Astrocyte (in vitro differentiated cells and primary cell): Measurements from ENCODE around the gene KLF7. TPM values are rescaled to one million over a fixed set of nuclear protein-coding genes. Genes with fewer than 3 reads are reported as not detected.

Source experiments
- DNase-seq: peaks from one replicate; pipeline ENCODE4 v3.0.0-alpha.2; 2010; ENCODE audit warnings: low read depth
- FAIRE-seq: peaks from 2 replicates; lab custom pipeline; 2011; peaks lifted over from hg19 to GRCh38; lab: Jason Lieb, UNC
- H2AFZ ChIP-seq: 2 replicates; pipeline ENCODE4 v1.6.0; 2012; ENCODE audit warnings: low read depth, low read length, inconsistent platforms
- H3K27ac ChIP-seq: 2 replicates; pipeline ENCODE4 v1.5.1; 2011; ENCODE audit warnings: low read depth, low read length, inconsistent platforms
- H3K27me3 ChIP-seq: 2 replicates; pipeline ENCODE4 v1.6.0; 2011; ENCODE audit warnings: low read length, inconsistent platforms; ENCODE audit not compliant: insufficient read depth
- H3K36me3 ChIP-seq: 2 replicates; pipeline ENCODE4 v1.5.1; 2011; ENCODE audit warnings: low read length, inconsistent platforms; ENCODE audit not compliant: insufficient read depth
- H3K4me1 ChIP-seq: 2 replicates; pipeline ENCODE4 v1.5.1; 2011; ENCODE audit warnings: low read length, inconsistent platforms; ENCODE audit not compliant: insufficient read depth
- H3K4me2 ChIP-seq: 2 replicates; pipeline ENCODE4 v1.6.0; 2012; ENCODE audit warnings: low read length, inconsistent platforms
- H3K4me3 ChIP-seq: 2 replicates; pipeline ENCODE4 v1.5.1; 2011; ENCODE audit warnings: low read depth, mild to moderate bottlenecking, low read length, inconsistent platforms; ENCODE audit not compliant: insufficient read depth
- H3K79me2 ChIP-seq: 2 replicates; pipeline ENCODE4 v1.6.0; 2012; ENCODE audit warnings: mild to moderate bottlenecking, low read length, inconsistent platforms; ENCODE audit not compliant: insufficient read depth
- H3K9ac ChIP-seq: 2 replicates; pipeline ENCODE4 v1.6.0; 2012; ENCODE audit warnings: mild to moderate bottlenecking, low read length, inconsistent platforms
- H3K9me3 ChIP-seq: 2 replicates; pipeline ENCODE4 v1.5.1; 2012; ENCODE audit warnings: low read depth, mild to moderate bottlenecking, low read length, inconsistent platforms; ENCODE audit not compliant: insufficient read depth
- H4K20me1 ChIP-seq: 2 replicates; pipeline ENCODE4 v1.6.0; 2012; ENCODE audit warnings: low read length, inconsistent platforms; ENCODE audit not compliant: insufficient read depth
- H3K27ac Mint-ChIP-seq: one replicate; pipeline ENCODE4 v1.8.0; 2021; ENCODE audit warnings: mild to moderate bottlenecking, mixed read lengths; ENCODE audit not compliant: unreplicated experiment
- H3K27me3 Mint-ChIP-seq: one replicate; pipeline ENCODE4 v1.8.0; 2021; ENCODE audit warnings: low read depth, mixed read lengths; ENCODE audit not compliant: unreplicated experiment
- H3K36me3 Mint-ChIP-seq: one replicate; pipeline ENCODE4 v1.8.0; 2021; ENCODE audit warnings: low read depth, mixed read lengths; ENCODE audit not compliant: unreplicated experiment
- H3K4me1 Mint-ChIP-seq: one replicate; pipeline ENCODE4 v1.8.0; 2021; ENCODE audit warnings: low read depth, mixed read lengths; ENCODE audit not compliant: unreplicated experiment
- H3K4me3 Mint-ChIP-seq: one replicate; pipeline ENCODE4 v1.8.0; 2021; ENCODE audit warnings: mild to moderate bottlenecking, moderate library complexity, mixed read lengths; ENCODE audit not compliant: unreplicated experiment
- H3K9me3 Mint-ChIP-seq: one replicate; pipeline ENCODE4 v1.8.0; 2021; ENCODE audit warnings: mild to moderate bottlenecking, mixed read lengths; ENCODE audit not compliant: unreplicated experiment
- EZH2 ChIP-seq: IDR thresholded peaks from 2 replicates; pipeline ENCODE4 v1.6.1; 2012; ENCODE audit warnings: mild to moderate bottlenecking, low read length, inconsistent platforms; ENCODE audit not compliant: insufficient read depth
- total RNA-seq: library from RNA; stranded (reverse); gene quantifications from 2 replicates; pipeline ENCODE4 v1.2.1, GENCODE V29; 2021
- TF ChIP-seq, protein P1 (sequence below): IDR thresholded peaks from 2 replicates; pipeline ENCODE4 v1.5.1; 2011; ENCODE audit warnings: low read depth, mild to moderate bottlenecking, inconsistent platforms, low read length, moderate library complexity; ENCODE audit not compliant: insufficient read depth

KLF7 gene
- total RNA-seq, 1 donor from 2014 or later, result 81.2 TPM

DNA sequence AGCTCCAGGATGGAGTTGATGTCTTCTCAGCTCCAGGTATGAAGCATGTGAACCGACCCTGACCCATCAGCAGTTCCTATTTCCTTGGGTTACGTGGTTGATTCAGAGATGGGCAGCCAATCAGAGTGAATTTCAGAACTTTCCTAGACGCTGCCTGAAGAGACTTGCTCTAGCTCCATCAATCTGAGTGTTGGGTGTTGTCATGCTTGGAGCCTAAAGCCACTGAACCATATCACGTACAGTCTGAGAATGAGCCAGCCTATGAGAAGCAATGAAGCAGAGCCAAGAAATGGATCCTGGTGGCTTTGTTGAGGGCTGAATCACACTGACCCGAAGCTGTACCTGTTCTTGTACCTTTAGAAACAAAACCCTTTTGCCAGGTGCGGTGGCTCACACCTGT lies 19.6 kb upstream of the KLF7 start:
- Histone ChIP-seq H3K9ac (no peak overlapping the region), H3K4me2 (no peak overlapping the region), H3K27ac (no peak overlapping the region), H3K79me2 (no peaks in the 10 kb centered on the region), H3K4me1 (peaks cover 32% of the 10 kb centered on the region), H3K9me3 (no peaks in the 10 kb centered on the region), H4K20me1 (no peaks in the 10 kb centered on the region), H3K27me3 (no peaks in the 10 kb centered on the region), H2AFZ (no peak overlapping the region), H3K36me3 (no peaks in the 10 kb centered on the region), H3K4me3 (no peak overlapping the region)
- H3K4me1 Mint-ChIP-seq, result peaks cover 13% of the 10 kb centered on the region
- peaks cover 4% of the 10 kb centered on the region for H3K36me3 Mint-ChIP-seq
- TF ChIP-seq, protein P1, sequence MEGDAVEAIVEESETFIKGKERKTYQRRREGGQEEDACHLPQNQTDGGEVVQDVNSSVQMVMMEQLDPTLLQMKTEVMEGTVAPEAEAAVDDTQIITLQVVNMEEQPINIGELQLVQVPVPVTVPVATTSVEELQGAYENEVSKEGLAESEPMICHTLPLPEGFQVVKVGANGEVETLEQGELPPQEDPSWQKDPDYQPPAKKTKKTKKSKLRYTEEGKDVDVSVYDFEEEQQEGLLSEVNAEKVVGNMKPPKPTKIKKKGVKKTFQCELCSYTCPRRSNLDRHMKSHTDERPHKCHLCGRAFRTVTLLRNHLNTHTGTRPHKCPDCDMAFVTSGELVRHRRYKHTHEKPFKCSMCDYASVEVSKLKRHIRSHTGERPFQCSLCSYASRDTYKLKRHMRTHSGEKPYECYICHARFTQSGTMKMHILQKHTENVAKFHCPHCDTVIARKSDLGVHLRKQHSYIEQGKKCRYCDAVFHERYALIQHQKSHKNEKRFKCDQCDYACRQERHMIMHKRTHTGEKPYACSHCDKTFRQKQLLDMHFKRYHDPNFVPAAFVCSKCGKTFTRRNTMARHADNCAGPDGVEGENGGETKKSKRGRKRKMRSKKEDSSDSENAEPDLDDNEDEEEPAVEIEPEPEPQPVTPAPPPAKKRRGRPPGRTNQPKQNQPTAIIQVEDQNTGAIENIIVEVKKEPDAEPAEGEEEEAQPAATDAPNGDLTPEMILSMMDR, result no peak
- TF ChIP-seq EZH2, result no peak
- peaks cover 3% of the 10 kb centered on the region for H3K9me3 Mint-ChIP-seq
- H3K27me3 Mint-ChIP-seq, result no peaks in the 10 kb centered on the region
- no peak overlapping the region for H3K27ac Mint-ChIP-seq
- H3K4me3 Mint-ChIP-seq, result no peak overlapping the region
- FAIRE-seq (no peak), DNase-seq (no peak)

DNA sequence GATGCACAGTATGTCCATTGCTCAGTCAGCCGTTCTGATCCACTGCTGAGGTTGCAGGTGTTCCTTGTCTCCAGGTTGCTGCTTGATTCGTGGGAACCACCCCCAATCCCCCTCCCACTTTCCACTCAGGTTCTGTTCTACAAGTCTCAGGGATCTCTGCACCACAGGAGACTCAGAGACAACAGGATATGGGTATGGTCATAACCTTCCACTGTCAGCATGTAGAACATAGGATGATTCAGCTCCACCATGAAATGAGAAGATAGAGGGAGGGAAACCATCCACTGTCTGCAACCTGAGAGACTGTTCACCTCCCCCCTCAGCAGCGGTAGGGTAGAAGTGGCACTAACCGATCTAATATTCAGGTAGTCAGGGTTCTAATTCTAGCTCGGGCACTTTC lies 19.0 kb upstream of the KLF7 start:
- H3K27ac ChIP-seq, result peak overlapping the region; percentile 18
- DNase-seq, result peak; percentile 23
- peak overlapping the region; percentile 59 for H3K4me2 ChIP-seq
- TF ChIP-seq, protein P1, result no peak
- TF ChIP-seq EZH2, result no peak
- peaks cover 38% of the 10 kb centered on the region for H3K4me1 ChIP-seq
- peaks cover 16% of the 10 kb centered on the region for H3K4me1 Mint-ChIP-seq
- peaks cover 4% of the 10 kb centered on the region for H3K36me3 Mint-ChIP-seq
- H3K27ac Mint-ChIP-seq, result no peak overlapping the region
- peaks cover 3% of the 10 kb centered on the region for H3K9me3 Mint-ChIP-seq
- no peaks in the 10 kb centered on the region for H3K79me2 ChIP-seq
- H3K4me3 ChIP-seq, result no peak overlapping the region
- no peaks in the 10 kb centered on the region for H3K9me3 ChIP-seq
- H3K27me3 Mint-ChIP-seq, result no peaks in the 10 kb centered on the region
- no peak overlapping the region for H2AFZ ChIP-seq
- no peaks in the 10 kb centered on the region for H4K20me1 ChIP-seq
- H3K9ac ChIP-seq, result no peak overlapping the region
- FAIRE-seq, result no peak
- H3K36me3 ChIP-seq, result no peaks in the 10 kb centered on the region
- H3K27me3 ChIP-seq, result no peaks in the 10 kb centered on the region
- no peak overlapping the region for H3K4me3 Mint-ChIP-seq

DNA sequence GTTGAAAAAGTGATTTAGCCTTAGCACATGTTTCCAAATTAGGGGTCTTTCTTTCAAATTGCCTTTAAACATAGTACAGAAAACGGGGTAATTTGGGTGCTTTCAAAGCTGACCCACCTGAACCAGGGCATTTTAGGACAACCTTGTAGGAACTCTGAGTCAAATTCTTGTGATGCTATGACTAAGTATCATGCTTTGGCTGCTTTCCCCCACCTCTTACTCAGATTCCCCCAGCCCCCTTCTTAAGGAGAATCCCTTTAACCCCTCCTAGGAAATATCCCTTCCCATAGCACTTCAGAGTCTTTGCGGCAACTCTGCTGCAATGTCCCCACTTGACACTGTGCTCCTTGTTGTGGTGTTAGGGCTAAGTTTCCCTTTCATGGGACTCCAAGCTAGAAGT lies 18.6 kb upstream of the KLF7 start:
- DNase-seq, result peak; percentile 85
- Mint-ChIP-seq H3K9me3 (peaks cover 3% of the 10 kb centered on the region), H3K27me3 (no peaks in the 10 kb centered on the region), H3K4me3 (no peak overlapping the region), H3K36me3 (peaks cover 4% of the 10 kb centered on the region), H3K27ac (no peak overlapping the region), H3K4me1 (peaks cover 14% of the 10 kb centered on the region)
- no peaks in the 10 kb centered on the region for H3K27me3 ChIP-seq
- H4K20me1 ChIP-seq, result no peaks in the 10 kb centered on the region
- no peak overlapping the region for H3K4me3 ChIP-seq
- TF ChIP-seq, protein P1, result no peak
- no peak for TF ChIP-seq EZH2
- peak overlapping the region; percentile 18 for H3K27ac ChIP-seq
- no peaks in the 10 kb centered on the region for H3K79me2 ChIP-seq
- H3K9ac ChIP-seq, result no peak overlapping the region
- peak; percentile 62 for FAIRE-seq
- no peak overlapping the region for H2AFZ ChIP-seq
- peaks cover 38% of the 10 kb centered on the region for H3K4me1 ChIP-seq
- peak overlapping the region; percentile 59 for H3K4me2 ChIP-seq
- H3K36me3 ChIP-seq, result no peaks in the 10 kb centered on the region
- no peaks in the 10 kb centered on the region for H3K9me3 ChIP-seq
